Measurements from ENCODE around the gene TERT. TPM values are rescaled to one million over a fixed set of nuclear protein-coding genes. Genes with fewer than 3 reads are reported as not detected.

Gene TERT
- total RNA-seq, 4 donors from 2014 or later, result not detected

DNA sequence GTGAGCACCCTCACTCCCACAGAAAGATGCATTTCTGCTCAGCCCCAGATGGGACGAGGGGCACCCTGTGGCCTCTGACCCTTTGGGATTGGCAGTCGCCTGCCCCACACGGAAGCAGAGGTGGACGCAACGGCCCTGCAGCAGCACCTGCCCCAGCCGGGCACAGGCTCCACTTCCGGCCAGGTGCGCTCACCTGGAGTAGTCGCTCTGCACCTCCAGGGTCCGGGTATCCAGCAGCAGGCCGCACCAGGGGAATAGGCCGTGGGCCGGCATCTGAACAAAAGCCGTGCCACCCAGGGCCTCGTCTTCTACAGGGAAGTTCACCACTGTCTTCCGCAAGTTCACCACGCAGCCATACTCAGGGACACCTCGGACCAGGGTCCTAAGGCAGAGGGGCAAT is 30.7 kb downstream of the TERT start:
- no peaks in the 10 kb centered on the region for H3K36me3 ChIP-seq
- TF ChIP-seq POLR2AphosphoS5 (IDR thresholded peaks at IDR 0.05) (no peak), POLR2A (IDR thresholded peaks at IDR 0.05) (no peak), EP300 (IDR thresholded peaks at IDR 0.05) (no peak)
- TF ChIP-seq, protein P1, sequence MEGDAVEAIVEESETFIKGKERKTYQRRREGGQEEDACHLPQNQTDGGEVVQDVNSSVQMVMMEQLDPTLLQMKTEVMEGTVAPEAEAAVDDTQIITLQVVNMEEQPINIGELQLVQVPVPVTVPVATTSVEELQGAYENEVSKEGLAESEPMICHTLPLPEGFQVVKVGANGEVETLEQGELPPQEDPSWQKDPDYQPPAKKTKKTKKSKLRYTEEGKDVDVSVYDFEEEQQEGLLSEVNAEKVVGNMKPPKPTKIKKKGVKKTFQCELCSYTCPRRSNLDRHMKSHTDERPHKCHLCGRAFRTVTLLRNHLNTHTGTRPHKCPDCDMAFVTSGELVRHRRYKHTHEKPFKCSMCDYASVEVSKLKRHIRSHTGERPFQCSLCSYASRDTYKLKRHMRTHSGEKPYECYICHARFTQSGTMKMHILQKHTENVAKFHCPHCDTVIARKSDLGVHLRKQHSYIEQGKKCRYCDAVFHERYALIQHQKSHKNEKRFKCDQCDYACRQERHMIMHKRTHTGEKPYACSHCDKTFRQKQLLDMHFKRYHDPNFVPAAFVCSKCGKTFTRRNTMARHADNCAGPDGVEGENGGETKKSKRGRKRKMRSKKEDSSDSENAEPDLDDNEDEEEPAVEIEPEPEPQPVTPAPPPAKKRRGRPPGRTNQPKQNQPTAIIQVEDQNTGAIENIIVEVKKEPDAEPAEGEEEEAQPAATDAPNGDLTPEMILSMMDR (IDR thresholded peaks at IDR 0.05), result no peak
- peaks cover 10% of the 10 kb centered on the region for H3K9me3 ChIP-seq
- no peak for DNase-seq (ENCODE audit: low spot score in 2 of 2)
- WGBS, result 80% methylated on average over 2 of the region's 18 CpGs
- H3K27me3 ChIP-seq, result no peaks in the 10 kb centered on the region
- H3K27ac ChIP-seq, result no peak overlapping the region
- H3K4me3 ChIP-seq, result no peak overlapping the region
- no peaks in the 10 kb centered on the region for H3K4me1 ChIP-seq

- 100% methylated on average over 1 of the region's 1 CpG for WGBS
- no peak for DNase-seq (ENCODE audit: low spot score in 2 of 2)
Observed at GRCh38 chr5:1262381-1262780, 32.5 kb downstream of the TERT start.

DNA sequence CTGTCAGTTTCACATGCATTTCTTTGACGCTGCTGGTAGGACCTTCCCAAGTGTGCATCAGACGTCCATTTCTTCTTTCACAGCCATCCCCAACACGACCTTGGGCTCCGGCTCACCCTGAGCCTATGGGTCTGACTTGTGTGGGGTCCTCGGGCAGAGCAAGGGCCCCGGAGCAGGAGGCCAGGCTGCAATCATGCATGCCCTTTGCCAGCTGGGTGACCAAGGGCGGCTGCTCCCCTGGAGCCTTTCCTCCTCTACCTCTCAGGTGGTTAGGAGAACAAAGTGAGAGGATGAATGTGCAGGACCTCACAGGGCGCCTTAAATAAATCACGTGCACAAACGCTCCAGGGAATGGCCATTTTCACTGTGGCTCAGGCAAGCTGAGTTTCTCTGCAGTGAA is 33.2 kb downstream of the TERT start:
- Histone ChIP-seq H3K9me3 (peaks cover 10% of the 10 kb centered on the region), H3K27ac (no peak overlapping the region), H3K4me3 (no peak overlapping the region), H3K27me3 (no peaks in the 10 kb centered on the region), H3K36me3 (no peaks in the 10 kb centered on the region), H3K4me1 (no peaks in the 10 kb centered on the region)
- no peak for DNase-seq (ENCODE audit: low spot score in 2 of 2)
- WGBS, result 92% methylated on average over 10 of the region's 10 CpGs
- TF ChIP-seq POLR2AphosphoS5 (IDR thresholded peaks at IDR 0.05) (no peak), EP300 (IDR thresholded peaks at IDR 0.05) (no peak), POLR2A (IDR thresholded peaks at IDR 0.05) (no peak)
- TF ChIP-seq, protein P1 (IDR thresholded peaks at IDR 0.05), result no peak

More at GRCh38 chr5:1262381-1262780, 32.5 kb downstream of the TERT start:
- Histone ChIP-seq H3K36me3 (no peaks in the 10 kb centered on the region), H3K27me3 (no peaks in the 10 kb centered on the region), H3K27ac (no peak overlapping the region), H3K9me3 (peaks cover 10% of the 10 kb centered on the region), H3K4me3 (no peak overlapping the region), H3K4me1 (no peaks in the 10 kb centered on the region)
- TF ChIP-seq, protein P1 (IDR thresholded peaks at IDR 0.05), result no peak
- TF ChIP-seq POLR2AphosphoS5 (IDR thresholded peaks at IDR 0.05) (no peak), POLR2A (IDR thresholded peaks at IDR 0.05) (no peak), EP300 (IDR thresholded peaks at IDR 0.05) (no peak)

GRCh38 chr5:1259806-1260480 is 34.9 kb downstream of the TERT start:
- H3K9me3 ChIP-seq, result peaks cover 10% of the 10 kb centered on the region
- DNase-seq (ENCODE audit: low spot score in 2 of 2), result no peak
- H3K27me3 ChIP-seq, result no peaks in the 10 kb centered on the region
- 93% methylated on average over 23 of the region's 23 CpGs for WGBS
- no peaks in the 10 kb centered on the region for H3K4me1 ChIP-seq
- no peak overlapping the region for H3K4me3 ChIP-seq
- no peaks in the 10 kb centered on the region for H3K36me3 ChIP-seq
- TF ChIP-seq, protein P1 (IDR thresholded peaks at IDR 0.05), result no peak
- TF ChIP-seq POLR2AphosphoS5 (IDR thresholded peaks at IDR 0.05), result no peak
- no peak overlapping the region for H3K27ac ChIP-seq

DNA sequence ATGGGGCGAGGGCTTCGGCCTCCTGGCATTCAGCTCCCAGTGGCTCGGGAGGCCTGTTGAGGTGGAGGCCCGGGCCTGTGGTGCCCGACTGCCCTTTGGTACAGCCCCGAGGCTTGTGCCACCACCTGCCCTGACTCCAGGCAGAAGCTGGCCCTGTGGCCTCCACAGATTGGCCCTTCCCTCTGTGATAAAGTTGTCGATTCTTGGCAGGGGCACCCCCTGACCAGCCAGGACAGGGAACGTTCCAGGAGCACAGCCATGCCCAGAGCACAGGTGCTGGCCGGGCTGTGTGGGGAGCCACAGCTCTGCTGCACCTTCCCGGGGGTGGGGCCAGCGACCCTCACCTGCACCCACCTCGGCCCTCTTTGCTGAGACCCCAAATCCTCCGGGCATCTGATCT is 37.0 kb downstream of the TERT start:
- Histone ChIP-seq H3K36me3 (no peaks in the 10 kb centered on the region), H3K27ac (no peak overlapping the region), H3K4me3 (no peak overlapping the region), H3K27me3 (peaks cover 10% of the 10 kb centered on the region), H3K4me1 (no peaks in the 10 kb centered on the region), H3K9me3 (peaks cover 10% of the 10 kb centered on the region)
- TF ChIP-seq POLR2A (IDR thresholded peaks at IDR 0.05) (no peak), EP300 (IDR thresholded peaks at IDR 0.05) (no peak), POLR2AphosphoS5 (IDR thresholded peaks at IDR 0.05) (no peak)
- TF ChIP-seq, protein P1 (IDR thresholded peaks at IDR 0.05), result no peak
- DNase-seq (ENCODE audit: low spot score in 2 of 2), result no peak
- WGBS, result 86% methylated on average over 9 of the region's 13 CpGs
